DOHH2 (cell line): ENCODE data around the gene USP40.

ENCODE experiments used
- EZH2phosphoT487 ChIP-seq: fragments of 200-600 bp; sonication (generic); IDR thresholded peaks from 2 replicates; pipeline ENCODE4 v1.6.1; 2017; ENCODE audit warnings: borderline replicate concordance, mild to moderate bottlenecking, antibody characterized with exemption, low read length, moderate library complexity, mixed read lengths
- TF ChIP-seq, protein P1 (sequence below): fragments of 200-600 bp; sonication (generic); IDR thresholded peaks from one replicate; pipeline ENCODE4 v1.5.1; 2014; ENCODE audit warnings: antibody characterized with exemption, mild to moderate bottlenecking, low read depth, low read length; ENCODE audit not compliant: poor library complexity, severe bottlenecking

DNA sequence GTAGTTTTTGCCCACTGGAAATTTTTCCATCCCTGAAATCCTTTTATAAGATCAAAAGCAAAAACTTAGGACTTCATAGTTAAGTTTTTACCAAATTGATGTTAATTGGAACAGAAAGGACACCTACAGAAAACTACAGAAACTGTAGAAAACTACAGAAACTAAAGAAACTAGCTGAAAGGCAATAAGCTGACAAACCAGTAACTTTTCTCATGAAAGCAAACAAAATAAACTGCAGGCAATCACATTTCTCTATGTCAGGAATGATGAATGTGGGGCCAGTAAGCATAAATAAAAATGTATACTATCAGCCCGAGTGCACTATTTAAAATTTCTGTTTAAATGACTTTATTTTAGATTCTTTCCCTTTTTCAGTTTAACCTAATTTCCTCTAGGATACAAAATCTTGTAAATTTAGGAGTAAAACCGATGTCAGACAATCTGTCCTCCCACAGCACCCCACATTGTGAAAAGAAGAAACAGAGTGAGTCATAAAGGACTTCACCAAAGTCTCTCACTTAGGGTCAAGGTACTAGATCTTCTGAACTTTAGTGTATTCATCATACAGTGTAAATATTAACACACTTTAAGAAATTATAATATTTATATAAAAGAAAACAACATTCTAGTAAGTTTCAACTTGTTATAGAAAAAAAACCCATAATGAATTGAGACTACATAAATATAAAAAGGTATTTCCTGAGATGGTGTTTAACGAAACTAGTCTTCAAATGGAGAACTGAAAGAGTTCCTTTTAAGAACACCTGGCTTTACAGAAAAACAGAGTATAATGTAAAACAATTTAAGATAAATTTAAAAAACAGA, 46.6 kb downstream of the USP40 start:
- TF ChIP-seq, protein P1, sequence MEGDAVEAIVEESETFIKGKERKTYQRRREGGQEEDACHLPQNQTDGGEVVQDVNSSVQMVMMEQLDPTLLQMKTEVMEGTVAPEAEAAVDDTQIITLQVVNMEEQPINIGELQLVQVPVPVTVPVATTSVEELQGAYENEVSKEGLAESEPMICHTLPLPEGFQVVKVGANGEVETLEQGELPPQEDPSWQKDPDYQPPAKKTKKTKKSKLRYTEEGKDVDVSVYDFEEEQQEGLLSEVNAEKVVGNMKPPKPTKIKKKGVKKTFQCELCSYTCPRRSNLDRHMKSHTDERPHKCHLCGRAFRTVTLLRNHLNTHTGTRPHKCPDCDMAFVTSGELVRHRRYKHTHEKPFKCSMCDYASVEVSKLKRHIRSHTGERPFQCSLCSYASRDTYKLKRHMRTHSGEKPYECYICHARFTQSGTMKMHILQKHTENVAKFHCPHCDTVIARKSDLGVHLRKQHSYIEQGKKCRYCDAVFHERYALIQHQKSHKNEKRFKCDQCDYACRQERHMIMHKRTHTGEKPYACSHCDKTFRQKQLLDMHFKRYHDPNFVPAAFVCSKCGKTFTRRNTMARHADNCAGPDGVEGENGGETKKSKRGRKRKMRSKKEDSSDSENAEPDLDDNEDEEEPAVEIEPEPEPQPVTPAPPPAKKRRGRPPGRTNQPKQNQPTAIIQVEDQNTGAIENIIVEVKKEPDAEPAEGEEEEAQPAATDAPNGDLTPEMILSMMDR = no peak
- TF ChIP-seq EZH2phosphoT487 = no peak
